Renal cortical epithelial cell (primary cell): ENCODE measurements around the gene CYP1A1. TPM values are rescaled to one million over a fixed set of nuclear protein-coding genes. Genes with fewer than 3 reads are reported as not detected.

ENCODE experiments used
- DNase-seq: peaks from one replicate; pipeline ENCODE4 v3.0.0-alpha.2; 2011; ENCODE audit warnings: low read depth
- total RNA-seq: library from RNA; depleted of rRNA; stranded (reverse); fragments of >200 nt; gene quantifications from 2 replicates; pipeline ENCODE4 v1.2.3, GENCODE V29; 2014

The CYP1A1 gene, protein sequence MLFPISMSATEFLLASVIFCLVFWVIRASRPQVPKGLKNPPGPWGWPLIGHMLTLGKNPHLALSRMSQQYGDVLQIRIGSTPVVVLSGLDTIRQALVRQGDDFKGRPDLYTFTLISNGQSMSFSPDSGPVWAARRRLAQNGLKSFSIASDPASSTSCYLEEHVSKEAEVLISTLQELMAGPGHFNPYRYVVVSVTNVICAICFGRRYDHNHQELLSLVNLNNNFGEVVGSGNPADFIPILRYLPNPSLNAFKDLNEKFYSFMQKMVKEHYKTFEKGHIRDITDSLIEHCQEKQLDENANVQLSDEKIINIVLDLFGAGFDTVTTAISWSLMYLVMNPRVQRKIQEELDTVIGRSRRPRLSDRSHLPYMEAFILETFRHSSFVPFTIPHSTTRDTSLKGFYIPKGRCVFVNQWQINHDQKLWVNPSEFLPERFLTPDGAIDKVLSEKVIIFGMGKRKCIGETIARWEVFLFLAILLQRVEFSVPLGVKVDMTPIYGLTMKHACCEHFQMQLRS
- total RNA-seq: 1.7 TPM in 1 of 2 replicates, not detected in the other

DNA sequence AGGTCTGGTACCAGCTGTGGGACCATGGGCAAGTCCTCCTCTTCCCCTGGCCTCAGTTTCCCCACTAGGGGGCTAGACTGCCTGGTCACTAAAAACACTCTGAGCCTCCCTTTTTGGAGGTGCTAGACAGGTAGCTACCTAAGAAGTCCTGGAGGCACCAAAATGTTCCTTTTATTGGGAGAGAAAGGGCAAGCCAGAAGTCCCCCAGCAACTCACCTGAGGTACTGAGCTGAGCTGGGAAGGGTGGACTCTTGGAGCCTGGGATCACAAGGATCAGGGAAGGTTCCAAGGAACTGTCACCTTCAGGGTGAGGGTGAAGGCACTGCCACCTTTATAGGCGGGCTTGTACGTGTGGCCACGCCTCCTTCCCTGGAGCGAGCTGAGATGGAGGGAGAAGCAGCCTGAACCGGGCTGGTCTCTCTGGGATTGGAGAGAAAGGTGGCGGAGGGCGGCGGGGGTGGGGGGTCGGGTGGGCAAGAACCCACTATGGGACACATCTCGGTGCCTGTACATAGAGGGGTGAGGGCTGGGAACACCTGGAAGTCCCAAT lies at the start of gene CYP1A1:
CYP1A1 (minus strand) TSS at position 304 of the 550 bp plus-strand sequence. CDS start 2,431 bp downstream, outside the sequence.
- no peak for DNase-seq

DNA sequence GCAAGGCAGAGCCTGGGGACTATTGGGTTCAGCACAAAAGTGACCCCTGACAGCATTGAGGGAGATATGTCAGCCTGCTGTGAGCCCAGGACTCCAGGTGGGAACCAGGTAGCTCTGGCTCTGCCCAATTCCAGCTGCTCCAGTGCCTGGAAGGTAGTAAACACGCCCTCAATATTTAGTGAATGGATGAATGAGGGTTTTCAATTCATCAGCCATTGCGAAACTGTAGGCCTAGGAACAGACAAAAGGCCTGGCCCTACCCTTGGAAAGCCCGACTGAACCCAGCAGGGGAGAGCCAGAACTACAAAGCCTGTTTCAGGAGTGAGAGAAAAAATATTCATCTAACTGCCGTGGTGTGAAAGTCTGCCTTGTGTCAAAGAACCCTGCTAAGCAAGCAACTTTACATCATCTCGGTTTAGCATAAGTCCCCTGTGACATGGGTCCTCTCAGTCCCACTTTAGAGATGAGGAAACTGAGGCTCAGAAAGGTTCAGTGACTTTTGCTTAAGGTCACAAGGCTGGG lies 48.5 kb upstream of the CYP1A1 start:
- DNase-seq: peak; percentile 24

DNA sequence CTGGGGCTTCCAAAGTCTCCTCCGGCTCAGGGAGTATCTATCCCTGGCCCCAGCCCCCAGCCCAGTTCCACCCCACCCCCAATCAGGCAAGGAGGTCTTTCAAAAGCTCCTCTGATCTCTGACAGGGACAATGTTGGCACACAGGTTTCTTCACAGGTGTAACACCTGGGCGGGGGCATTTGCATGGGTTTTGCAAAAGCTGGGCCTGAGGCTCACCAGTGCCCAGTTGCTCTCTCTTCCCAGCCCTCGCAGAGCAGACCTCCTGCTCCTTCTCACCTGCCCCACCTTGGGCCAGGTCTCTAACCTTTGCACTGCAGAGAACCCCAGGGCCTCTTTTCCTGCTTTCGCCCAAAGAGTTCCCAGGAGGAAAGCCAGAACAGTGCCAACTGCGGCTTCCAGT lies 48.0 kb upstream of the CYP1A1 start:
- no peak for DNase-seq

DNA sequence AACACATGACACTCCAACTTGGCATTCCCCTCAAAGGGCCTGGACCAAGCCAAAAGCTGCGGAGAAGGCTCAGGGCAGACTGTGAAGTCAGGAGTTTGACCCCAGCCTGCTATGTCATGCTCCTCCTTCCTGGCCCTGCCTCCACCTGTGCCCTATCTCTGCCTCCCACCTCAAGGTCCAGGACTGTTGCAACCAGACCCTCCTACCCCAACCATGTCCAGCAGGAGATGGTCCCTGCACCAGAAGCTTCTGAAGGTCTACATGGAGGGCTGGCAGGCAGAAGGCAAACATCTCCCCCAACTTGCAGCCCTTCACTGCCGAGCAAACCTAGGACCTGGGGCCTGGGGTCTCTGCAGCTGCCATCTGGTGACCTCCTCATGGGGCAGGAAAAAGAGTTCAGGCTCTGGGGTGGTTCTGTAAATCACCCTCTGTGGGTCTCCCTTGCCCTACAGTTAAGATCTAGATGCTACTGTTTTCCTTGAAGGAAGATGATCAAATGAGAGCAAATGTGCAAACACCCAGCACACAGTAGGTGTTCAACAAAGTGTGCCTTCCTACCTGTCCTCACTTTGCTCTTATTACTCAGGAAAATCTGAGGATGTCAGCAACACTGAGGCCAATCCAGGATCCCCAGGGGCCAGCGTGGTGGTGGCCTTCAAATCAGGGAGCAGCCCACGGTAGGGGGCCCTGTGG lies 45.0 kb upstream of the CYP1A1 start:
- DNase-seq: no peak

DNA sequence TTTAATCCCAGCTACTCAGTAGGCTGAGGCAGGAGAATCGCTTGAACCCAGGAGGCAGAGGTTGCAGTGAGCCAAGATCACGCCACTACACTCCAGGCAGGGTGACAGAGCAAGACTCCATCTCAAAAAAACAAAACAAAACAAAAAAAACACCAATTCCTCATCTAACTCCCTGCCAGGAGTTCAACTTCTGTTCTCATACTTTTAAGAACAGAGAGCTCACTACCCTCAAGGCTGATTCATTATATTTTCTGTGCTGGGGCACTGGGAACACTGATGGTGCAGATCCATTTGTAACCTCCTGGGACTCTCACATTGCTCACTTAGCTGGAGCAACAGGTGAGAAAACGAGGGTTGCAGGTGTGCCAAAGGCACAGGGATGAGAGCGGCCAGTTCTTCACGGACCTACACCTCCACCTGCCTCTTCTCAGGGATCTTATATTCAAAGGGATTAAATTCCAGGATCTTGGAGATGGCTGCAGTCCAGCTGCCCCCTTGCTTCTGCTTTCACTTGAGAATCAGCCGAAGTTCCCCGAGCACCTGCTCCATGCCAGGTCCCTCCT lies 44.2 kb upstream of the CYP1A1 start:
- no peak for DNase-seq

DNA sequence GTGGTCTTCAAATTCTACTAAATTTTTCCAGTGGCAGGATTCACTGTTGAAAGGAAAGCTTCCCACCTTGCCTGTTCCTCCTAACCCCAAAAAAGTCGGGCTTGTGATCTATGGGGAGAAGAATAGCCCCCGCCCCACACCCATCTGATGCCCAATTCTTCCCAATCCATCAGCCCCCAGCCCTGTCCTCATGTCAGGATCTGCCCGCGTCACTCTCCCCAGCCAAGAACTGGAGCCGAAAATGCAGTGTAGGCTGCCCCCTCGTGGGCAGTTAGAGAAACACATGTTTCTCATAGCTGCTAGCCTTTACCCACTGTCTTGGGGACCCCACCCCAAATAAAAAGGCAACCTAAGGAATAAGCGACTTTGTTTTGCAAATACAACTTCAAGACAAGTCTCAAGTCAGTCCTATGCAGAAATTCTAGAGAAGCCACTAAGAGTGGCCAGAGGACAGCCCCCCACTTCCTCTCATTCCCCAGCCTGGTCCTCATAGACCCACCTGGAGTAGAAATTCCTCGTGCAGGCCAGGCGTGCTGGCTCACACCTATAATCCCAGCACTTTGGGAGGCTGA lies 43.5 kb upstream of the CYP1A1 start:
- DNase-seq: no peak

DNA sequence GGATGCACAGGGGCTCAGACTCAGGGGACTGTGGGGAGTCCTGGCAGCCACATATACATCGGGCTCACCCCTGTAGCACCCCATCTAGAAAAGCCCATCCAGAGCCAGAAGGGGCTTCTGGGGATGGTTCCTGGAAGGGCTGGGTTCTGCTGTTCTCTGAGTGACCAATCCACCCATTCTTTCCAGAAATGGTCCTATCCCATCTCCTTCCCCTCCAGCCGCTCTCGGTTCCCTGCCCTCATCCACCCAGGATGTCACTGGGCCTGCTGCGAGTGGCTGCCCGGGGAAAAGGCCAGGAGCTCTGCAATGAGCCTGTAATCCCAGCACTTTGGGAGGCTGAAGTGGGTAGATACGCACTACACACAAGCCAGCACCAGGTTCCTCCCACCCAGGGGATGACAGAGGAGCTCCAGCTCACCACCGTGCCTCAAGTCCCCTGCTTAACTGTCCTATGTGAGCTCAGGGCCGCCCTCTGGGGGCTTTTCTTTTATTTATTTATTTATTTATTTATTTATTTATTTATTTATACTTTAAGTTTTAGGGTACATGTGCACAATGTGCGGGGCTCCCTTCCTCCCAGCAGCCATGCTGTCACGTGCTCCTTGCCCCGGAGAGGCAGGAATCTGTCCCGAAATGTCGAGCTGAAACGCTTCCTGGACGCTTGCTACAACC lies 42.9 kb upstream of the CYP1A1 start:
- DNase-seq: no peak

DNA sequence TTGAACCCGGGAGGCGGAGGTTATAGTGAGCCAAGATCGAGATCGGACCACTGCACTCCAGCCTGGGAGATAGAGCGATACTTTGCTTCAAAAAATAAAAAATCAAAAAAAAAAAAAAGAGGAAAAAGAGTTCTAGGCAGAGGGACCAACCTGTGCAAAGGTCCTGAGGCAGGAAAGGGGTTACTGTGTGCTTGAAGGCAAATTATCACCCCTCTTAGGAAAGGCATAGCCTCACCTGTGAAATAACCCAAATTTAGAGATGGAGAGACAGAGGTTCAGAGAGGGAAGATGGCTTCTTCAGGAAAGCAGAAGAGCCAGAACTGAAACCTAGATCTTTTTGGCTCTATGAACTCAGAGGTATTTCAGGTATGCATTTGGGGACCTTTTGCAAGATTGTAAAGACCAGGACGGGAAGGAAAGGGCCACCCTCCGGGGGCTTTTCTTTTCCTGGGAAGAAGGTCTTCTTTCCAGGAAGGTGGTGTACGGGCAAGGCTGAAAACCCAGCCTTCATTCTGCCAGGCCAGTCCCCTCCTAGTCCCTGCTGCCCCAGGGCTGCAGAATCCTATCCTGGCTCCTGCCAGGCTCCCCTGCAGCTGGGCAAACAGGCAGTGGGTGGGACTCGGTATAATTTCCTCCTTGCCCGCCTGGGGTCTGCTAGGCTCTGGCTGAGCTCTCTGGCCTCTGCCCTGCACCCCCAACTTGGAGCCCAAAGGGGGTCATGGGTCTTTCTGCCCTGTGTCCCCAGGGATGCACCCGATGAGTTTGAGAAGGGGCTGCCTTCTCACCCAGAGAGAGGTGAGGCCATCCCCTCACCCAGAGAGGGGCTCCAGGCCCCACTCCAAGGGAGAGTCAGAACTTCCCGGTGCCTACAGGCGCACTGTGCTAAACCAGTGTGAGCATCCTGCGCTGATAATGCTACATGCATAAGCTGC lies 42.1 kb upstream of the CYP1A1 start:
- no peak for DNase-seq

DNA sequence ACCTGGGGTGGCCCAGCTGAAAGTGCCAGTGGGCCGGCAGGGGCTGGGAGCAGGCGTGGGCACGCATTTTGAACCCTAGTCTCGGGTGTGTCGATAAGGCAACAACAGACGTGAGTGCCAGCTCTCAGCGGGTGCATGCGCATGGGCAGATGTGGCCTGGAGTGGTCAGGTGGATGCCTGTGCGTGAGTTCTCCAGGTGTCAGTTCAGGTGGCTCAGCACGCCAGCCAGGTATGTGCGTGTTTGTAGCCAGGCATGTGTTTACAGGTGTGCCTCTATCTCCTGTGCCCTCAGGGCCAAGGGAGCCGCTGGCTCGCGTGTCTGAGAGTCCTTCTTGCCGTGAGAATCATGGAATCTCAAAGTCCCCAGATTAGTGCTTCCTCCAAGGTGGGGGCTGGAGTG lies 38.1 kb upstream of the CYP1A1 start:
- DNase-seq: no peak

DNA sequence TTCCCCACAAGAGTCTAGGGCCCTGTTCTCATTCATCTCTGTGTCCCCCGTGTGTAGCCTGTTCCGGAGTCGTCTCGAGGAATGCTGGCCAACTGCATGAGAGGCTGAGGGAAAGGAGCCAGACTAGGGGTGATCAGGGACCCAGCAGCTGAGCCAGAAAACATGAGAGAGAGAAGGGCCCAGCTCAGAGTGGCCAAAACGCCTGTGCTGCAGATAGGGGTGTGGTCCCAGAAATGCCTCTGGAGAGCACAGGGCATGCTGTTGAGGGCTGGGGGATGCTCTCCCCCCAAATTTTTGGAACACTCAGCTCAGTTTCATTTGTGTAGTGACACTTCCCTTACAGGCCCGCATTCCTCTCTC lies 37.4 kb upstream of the CYP1A1 start:
- DNase-seq: no peak

DNA sequence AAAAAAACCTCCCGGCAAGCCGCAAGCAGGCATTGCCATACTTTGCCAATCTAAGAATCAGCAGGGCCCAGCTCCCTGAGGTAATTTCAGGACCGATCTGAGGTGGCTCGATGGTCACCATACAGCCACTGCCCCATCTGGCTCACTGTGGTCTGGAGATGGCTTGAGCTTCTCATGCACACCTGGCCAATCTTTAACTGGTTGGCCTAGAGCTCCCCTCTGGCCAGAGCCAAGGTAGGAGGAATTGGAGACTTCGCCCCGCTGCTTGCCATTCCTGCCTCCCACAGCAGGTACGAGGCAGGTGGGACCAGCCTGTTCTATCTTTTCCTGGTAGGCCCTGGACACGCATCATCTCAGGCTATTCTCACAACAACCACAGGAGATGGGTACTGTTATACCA lies 33.4 kb upstream of the CYP1A1 start:
- no peak for DNase-seq

DNA sequence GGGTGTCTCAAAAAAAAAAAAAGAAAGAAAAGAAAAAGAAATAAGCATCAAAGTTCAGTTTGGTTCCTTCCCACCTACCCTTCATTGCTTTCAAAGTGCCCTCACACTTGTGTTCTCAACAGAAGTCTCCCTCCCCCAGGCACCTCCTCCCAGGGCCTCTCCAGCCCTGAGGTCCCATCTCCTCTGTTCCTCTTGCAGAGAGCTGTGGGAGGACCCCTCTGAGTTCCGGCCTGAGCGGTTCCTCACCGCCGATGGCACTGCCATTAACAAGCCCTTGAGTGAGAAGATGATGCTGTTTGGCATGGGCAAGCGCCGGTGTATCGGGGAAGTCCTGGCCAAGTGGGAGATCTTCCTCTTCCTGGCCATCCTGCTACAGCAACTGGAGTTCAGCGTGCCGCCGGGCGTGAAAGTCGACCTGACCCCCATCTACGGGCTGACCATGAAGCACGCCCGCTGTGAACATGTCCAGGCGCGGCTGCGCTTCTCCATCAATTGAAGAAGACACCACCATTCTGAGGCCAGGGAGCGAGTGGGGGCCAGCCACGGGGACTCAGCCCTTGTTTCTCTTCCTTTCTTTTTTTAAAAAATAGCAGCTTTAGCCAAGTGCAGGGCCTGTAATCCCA lies 29.4 kb upstream of the CYP1A1 start:
- no peak for DNase-seq

DNA sequence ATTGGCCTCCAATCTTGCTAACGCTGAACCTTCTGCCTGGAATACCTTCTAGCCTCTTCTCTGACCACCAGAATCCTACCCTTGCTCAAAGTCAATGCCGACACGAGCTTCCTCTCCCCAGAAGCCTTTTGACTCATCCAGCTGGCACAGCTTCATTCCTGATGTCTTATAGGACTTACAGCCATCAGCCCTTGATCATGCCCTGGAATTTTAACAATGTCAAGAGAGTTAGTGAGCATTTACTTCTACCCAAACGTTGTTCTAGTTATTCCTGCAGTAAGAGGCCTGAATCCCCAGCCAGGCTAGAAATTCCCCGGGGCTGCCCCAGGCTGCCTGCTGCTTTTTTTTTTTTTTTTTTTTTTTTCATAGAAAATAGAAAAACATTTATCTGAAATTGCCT lies 27.2 kb upstream of the CYP1A1 start:
- peak; percentile 56 for DNase-seq

DNA sequence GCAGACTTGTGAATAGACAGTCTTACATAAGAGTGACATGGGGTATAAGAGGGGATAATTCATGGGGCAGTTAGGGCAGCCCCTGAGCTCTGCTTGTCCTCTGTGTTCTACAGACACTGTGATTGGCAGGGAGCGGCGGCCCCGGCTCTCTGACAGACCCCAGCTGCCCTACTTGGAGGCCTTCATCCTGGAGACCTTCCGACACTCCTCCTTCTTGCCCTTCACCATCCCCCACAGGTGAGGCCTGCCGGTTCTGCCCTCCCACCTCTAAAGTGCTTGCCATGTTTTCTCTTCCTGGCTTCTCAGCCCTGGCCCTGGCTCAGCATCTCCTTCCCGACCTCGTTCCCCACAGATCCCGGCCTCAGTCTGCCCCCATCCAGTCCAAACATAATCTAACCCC lies 26.7 kb upstream of the CYP1A1 start:
- no peak for DNase-seq

DNA sequence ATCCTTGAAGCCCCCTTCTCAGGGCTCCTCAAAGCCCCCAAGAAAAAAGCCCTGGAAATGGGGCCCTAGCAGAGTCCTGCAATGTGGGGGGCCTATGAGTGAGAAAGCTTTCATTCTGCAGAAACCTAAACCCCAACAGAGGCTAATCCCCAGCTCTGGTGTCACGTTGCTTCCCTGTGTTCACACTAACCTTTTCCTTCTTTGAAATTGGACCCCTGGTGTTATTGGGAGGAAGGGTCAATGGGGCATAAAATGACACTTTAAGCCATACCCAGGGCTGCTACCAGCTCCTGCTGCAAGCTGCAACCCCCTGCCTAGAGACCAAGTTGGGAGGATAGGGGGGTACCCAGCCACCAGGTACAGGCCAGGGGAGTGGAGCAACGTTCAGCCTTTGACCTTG lies 25.4 kb upstream of the CYP1A1 start:
- DNase-seq: no peak

DNA sequence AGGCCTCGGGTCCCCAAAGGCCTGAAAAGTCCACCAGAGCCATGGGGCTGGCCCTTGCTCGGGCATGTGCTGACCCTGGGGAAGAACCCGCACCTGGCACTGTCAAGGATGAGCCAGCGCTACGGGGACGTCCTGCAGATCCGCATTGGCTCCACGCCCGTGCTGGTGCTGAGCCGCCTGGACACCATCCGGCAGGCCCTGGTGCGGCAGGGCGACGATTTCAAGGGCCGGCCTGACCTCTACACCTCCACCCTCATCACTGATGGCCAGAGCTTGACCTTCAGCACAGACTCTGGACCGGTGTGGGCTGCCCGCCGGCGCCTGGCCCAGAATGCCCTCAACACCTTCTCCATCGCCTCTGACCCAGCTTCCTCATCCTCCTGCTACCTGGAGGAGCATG lies 24.5 kb upstream of the CYP1A1 start:
- DNase-seq: no peak

DNA sequence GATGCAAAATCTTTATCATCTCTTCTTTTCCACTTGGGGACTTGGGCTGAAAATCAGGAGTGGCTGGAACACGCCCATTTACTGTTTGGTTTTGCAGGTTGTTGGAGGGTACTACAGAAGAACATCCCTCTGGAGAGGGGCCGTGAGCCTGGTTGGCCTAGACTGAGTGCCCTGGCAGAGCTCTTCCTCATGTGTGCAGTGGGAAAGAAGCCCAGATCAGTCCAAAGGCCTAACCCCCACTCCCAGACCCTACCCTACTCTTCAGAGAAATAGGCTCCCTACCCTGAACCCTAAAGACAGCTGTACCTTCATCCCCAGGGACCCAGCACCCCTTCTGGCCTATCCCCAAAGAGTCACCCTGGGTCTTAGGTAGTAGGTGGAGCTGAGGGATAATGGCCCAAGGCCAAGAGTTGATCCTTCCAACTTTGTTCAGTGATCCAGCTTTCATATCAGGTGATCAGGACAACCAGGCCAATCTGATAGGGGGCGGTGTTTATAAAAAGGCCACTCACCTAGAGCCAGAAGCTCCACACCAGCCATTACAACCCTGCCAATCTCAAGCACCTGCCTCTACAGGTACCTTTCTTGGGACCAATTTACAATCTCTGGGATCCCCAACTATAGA lies 23.1 kb upstream of the CYP1A1 start, which contains the start of gene CYP1A2:
CYP1A2 (plus strand) TSS at position 524 of the 625 bp plus-strand sequence. CDS start 894 bp downstream, outside the sequence.
- DNase-seq: no peak

DNA sequence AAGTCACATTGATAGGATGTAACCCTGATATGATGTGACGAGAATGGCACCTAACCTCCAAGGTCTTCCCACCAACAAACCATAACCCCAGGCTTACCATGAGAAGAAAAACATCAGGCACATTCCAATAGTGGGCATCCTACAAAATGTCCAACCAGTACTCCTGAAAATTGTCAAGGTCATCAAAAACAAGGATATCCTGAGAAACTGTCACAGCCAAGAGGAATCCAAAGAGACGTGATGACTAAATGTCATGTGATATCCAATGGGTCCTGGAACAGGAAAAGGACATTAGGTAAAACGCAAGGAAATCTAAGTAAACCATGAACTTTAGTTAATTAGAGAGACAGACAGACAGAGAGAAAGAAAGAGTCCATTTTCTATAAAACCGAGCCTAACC lies 21.1 kb upstream of the CYP1A1 start:
- no peak for DNase-seq

DNA sequence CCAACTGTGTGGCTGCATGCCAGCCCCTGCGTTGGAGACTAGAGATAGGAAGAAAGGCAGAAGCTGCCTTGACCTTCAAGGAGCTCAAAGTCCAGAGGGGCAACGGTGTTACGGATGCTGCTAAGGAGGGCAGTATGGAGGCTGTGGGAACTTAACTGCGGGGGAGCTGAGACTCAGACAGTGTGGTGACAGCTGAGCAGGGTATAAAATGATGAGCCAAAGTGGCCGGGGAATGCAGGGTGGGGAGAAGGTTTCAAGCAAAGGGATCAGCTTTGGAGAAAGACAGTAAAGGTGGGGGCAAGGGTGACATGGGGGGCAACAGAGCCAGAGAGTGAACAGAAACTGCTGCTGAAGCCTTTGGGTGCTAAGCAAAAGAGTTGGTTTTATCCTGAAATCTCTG lies 17.1 kb upstream of the CYP1A1 start:
- no peak for DNase-seq
